SJCRH30 (cell line): ENCODE data around the gene CREB5. TPM values are rescaled to one million over a fixed set of nuclear protein-coding genes. Genes with fewer than 3 reads are reported as not detected.
A peak's percentile ranks its signal among the peaks of the same experiment; 100 is the strongest.

Experiments
- DNase-seq, 2 experiments: peaks; one replicate each; pipeline ENCODE4 v3.0.0-alpha.2; 2015 to 2020
- H3K27ac ChIP-seq: fragments of 250-450 bp; sonication (Bioruptor Pico); 2 replicates; pipeline ENCODE4 v1.5.1; 2020; ENCODE audit warnings: mild to moderate bottlenecking, moderate library complexity
- H3K27me3 ChIP-seq: fragments of 250-450 bp; sonication (Bioruptor Pico); 2 replicates; pipeline ENCODE4 v1.5.1; 2020; ENCODE audit warnings: mild to moderate bottlenecking, moderate library complexity
- H3K36me3 ChIP-seq: fragments of 250-450 bp; sonication (Bioruptor Pico); 2 replicates; pipeline ENCODE4 v1.5.1; 2020; ENCODE audit warnings: mild to moderate bottlenecking, moderate library complexity
- H3K4me1 ChIP-seq: fragments of 250-450 bp; sonication (Bioruptor Pico); 2 replicates; pipeline ENCODE4 v1.5.1; 2020; ENCODE audit warnings: mild to moderate bottlenecking, moderate library complexity
- H3K4me3 ChIP-seq: fragments of 250-450 bp; sonication (Bioruptor Pico); 2 replicates; pipeline ENCODE4 v1.5.1; 2020; ENCODE audit warnings: mild to moderate bottlenecking, moderate library complexity
- H3K9me3 ChIP-seq: fragments of 250-450 bp; sonication (Bioruptor Pico); replicated peaks from 2 replicates; pipeline ENCODE4 v1.5.1; 2020; ENCODE audit warnings: mild to moderate bottlenecking, moderate library complexity
- total RNA-seq: library from RNA; depleted of rRNA; stranded (reverse); fragments of >200 nt; shearing (Covaris generic); gene quantifications from 2 replicates; pipeline ENCODE4 v1.2.3, GENCODE V29; 2014

Gene CREB5
- total RNA-seq, 1 experiment from 2014 or later = 20.8 TPM

DNA sequence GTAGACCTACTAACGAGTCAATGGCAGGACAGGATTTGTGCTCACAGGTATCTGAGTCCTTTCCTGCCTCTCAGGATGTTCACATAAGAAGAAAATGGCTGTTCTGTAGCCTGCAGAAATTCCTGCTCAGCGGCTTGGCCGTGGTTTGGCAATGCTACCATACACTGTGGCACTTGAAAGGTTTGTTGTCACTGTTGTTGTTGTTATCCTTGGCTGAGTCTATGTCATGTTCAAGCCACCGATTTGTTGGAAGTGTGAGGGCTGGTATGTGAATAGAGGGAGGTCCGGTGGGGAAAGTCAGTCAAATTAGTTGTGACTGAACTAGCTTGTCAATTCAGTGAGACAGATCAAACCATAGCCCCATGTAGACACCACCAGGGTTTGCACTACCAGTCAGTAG lies 345.9 kb downstream of the CREB5 start:
- peaks cover 23% of the 10 kb centered on the region for H3K4me1 ChIP-seq
- H3K27ac ChIP-seq = no peak overlapping the region
- H3K9me3 ChIP-seq = no peaks in the 10 kb centered on the region
- DNase-seq = no peak
- H3K36me3 ChIP-seq = no peaks in the 10 kb centered on the region
- H3K4me3 ChIP-seq = no peak overlapping the region
- no peaks in the 10 kb centered on the region for H3K27me3 ChIP-seq

DNA sequence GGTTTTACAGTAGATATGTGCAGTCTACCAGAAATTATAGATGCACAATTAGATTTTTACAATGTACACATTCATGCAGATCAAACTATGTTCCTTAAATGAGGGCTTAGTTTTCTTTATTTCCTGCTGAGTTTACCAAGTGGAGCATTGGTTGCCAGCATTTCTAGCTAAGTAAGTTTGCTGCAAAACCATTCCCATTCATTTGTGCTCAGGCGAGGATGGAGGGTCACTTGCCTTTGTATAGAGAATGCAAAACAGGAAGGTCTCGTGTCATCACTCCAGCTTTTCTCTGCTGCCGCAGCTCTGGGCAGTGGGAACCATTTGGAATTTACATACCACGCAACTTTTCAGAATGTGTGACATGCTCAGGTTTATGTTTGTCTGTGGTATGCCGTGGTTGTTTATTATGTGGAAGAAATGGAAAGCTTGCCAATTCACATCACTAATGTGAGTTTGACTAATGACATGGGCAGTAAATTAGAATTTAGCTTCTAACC lies 347.2 kb downstream of the CREB5 start:
- Histone ChIP-seq H3K36me3 (no peaks in the 10 kb centered on the region), H3K27ac (no peak overlapping the region), H3K9me3 (no peaks in the 10 kb centered on the region), H3K4me1 (peaks cover 12% of the 10 kb centered on the region), H3K27me3 (no peaks in the 10 kb centered on the region), H3K4me3 (no peak overlapping the region)
- DNase-seq = no peak

DNA sequence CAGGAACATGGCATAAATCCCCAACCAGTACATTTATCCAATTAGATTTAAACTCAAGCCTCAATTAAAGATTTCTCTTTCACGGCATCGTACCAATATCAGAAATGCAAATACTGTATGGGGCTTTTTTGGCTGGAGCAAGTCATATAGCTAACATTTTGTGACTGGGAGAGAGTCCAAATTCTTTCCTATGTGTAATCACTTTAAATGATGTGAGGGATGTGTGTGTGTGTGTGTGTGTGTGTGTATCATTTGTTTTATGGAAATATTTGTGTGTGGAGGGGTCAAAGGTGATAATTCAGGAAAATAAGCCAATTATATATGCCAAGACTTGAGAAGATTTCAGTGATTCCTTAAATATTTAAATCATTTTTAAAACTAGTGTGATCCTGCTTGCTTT lies 349.2 kb downstream of the CREB5 start:
- DNase-seq = no peak

DNA sequence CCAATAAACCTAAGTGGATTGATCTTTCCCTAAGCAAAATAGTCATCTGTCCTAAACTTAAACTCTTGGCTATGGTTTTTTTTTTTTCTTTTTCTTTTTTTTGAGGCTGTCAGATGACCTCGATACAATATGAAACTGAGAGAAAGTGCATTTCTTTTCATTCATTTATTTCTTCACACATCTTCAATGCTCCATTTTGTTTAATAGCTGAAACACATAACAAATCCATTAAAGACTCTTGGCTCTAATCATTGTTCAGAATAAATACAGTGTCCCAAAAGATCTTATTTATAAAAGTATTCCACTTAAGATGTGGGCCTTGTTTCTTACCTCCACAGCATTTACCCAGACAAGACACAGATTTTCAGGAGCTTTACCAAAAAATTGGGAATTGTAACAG lies 350.3 kb downstream of the CREB5 start:
- Histone ChIP-seq H3K9me3 (0 out of 2 replicates have a peak, but pooled peaks cover 2% of the 10 kb centered on the region), H3K27me3 (no peaks in the 10 kb centered on the region)

More for the DNA sequence above, 349.2 kb downstream of the CREB5 start:
- H3K27ac ChIP-seq = no peak overlapping the region
- H3K4me3 ChIP-seq = no peak overlapping the region
- no peaks in the 10 kb centered on the region for H3K9me3 ChIP-seq
- H3K36me3 ChIP-seq = no peaks in the 10 kb centered on the region
- no peaks in the 10 kb centered on the region for H3K4me1 ChIP-seq
- no peaks in the 10 kb centered on the region for H3K27me3 ChIP-seq

DNA sequence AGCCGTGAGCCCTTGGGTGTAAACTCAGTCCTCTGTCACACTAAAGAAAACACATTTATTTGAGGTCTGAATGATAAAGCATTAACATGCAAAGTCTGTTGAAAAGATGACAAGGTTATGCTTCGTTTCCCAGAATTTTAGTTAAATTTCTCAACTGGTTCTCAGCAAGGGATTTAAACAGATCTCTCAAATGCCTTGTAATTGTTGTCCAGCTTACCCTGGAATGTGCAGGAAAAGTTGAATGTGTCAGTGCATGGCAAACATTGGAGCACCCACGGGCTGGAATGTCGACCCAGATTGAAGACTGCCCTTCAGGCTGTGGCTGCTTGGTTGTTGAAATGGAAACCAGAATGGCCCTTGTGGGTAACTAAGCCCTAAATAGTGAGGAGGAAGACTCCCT lies 354.0 kb downstream of the CREB5 start:
- Histone ChIP-seq H3K36me3 (no peaks in the 10 kb centered on the region), H3K27ac (no peak overlapping the region), H3K4me3 (no peak overlapping the region), H3K4me1 (no peaks in the 10 kb centered on the region), H3K27me3 (no peaks in the 10 kb centered on the region), H3K9me3 (0 out of 2 replicates have a peak, but pooled peaks cover 2% of the 10 kb centered on the region)
- no peak for DNase-seq

More for the DNA sequence above, 350.3 kb downstream of the CREB5 start:
- no peaks in the 10 kb centered on the region for H3K36me3 ChIP-seq
- H3K4me3 ChIP-seq = no peak overlapping the region
- H3K27ac ChIP-seq = no peak overlapping the region
- DNase-seq = no peak
- H3K4me1 ChIP-seq = no peaks in the 10 kb centered on the region

DNA sequence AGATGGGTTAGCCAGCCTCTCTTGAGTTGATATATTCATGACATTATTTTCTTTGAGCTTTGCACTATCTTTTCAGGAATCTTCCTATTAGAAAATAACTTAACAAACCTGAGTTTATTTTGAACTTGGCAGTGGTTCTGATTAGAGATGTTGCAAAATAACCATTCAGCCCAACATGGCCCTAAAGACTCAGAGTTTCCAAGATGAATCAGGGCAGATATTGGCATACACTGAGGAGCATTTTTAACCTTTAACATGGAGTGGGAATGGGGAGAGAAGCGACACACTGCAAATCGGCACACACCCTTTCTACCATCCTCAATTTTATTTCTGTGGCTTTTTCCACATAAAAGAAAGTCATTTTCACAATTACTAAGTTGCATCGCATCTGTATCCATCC lies 355.0 kb downstream of the CREB5 start:
- DNase-seq = no peak
- Histone ChIP-seq H3K4me1 (no peaks in the 10 kb centered on the region), H3K4me3 (no peak overlapping the region)

DNA sequence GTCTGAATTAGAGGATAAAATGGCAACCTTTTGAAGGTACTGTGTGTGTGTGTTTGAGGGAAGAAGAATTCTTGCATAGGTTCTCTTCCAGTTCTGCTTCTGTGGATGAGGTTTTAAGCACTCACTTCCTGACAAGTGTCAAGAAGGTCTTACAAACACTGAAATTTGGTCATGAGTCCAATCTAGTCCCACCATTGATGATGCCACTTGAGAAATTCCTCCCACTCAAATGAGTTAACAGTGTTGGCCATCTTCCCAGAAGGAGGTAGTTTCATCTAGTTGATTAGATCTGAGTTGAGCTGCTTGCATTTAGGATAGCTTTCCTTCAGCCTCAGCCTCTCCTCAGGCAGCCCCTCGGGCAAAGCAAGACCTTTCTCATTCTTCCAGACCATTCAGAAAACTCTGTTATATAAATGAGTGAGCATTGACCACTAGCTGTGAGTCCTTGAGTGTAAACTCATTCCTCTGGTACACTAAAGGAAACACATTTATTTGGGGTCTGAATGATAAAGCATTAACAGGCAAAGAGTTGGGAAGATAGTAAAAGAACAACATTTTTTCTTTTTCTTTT lies 356.3 kb downstream of the CREB5 start:
- DNase-seq = no peak
- Histone ChIP-seq H3K27me3 (no peaks in the 10 kb centered on the region), H3K9me3 (0 out of 2 replicates have a peak, but pooled peaks cover 2% of the 10 kb centered on the region), H3K4me1 (no peaks in the 10 kb centered on the region; the same call in 1 of the 2 replicates), H3K27ac (no peak overlapping the region), H3K4me3 (no peak overlapping the region), H3K36me3 (no peaks in the 10 kb centered on the region)

More for the DNA sequence above, 355.0 kb downstream of the CREB5 start:
- Histone ChIP-seq H3K27me3 (no peaks in the 10 kb centered on the region), H3K36me3 (no peaks in the 10 kb centered on the region), H3K27ac (no peak overlapping the region), H3K9me3 (0 out of 2 replicates have a peak, but pooled peaks cover 2% of the 10 kb centered on the region)

DNA sequence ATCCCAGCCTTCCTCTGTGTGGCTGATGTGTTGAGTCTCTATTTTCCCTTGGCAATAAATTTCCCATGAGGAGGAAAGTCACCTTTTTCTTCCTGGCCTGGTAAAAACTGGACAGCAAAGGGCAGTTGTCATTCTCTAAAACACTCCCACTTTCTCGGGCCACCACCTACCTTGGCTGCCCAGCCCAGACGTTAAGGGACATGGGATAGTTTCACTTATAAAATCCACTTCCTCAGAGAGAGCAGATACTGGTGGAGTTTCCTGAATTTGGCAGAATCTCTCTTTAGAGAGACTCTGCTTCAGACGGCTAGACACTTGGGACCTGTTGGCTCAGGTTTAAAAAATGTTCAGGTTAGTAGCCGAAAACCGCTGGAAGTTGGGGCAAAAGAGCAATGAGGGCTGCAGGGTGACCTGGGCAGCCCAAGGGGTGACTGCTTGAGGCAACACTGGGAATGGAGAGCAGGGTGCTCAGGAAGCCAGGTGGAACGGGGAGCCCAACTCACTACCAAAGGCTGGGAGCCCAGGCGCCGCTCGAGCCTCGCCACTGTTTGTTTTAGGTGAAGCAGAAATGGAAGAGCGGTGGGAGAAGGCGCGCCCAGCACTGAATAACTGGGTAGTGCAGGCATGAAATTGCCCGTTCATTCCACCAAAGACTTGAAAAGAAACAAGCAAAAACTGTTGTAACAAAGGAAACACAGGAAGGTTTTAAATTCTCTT lies 359.7 kb downstream of the CREB5 start:
- no peaks in the 10 kb centered on the region for H3K36me3 ChIP-seq
- 0 out of 2 replicates have a peak, but pooled peaks cover 8% of the 10 kb centered on the region for H3K9me3 ChIP-seq
- H3K27ac ChIP-seq = no peak overlapping the region
- H3K27me3 ChIP-seq = no peaks in the 10 kb centered on the region
- peaks cover 12% of the 10 kb centered on the region for H3K4me1 ChIP-seq
- no peak for DNase-seq
- H3K4me3 ChIP-seq = no peak overlapping the region

DNA sequence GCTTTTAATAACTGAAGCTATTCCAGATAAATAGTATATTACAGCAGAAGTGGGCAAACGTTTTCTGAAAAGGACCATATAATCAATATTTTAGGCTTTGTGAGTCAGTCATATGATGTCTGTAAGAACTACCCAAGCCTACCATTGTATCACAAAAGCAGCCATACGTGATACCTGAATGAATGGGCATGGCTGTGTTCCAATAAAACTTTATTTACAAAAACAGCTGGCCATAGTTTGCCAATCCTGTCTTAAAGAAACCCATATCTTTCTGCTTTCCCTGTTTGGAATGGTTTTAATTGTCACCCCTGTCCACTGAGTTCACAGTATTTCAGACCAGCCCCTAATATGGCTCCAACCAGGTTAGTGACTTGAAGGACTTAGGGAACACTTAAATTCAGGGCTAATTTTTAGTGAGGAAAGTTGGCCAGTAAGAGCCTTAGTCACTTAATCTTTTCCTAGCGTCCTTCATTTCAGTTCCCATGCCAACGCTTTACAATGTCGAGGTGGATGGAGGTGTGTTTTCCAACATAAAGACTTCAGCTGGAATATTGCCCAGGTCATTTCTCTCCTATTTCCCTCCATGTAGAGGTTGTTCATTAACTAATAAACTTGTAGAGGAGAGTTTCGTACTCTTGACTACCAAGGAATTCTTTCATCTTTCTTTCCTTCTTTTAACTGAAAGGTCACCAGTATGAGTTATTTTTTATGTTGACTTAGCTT lies 361.3 kb downstream of the CREB5 start:
- Histone ChIP-seq H3K4me3 (no peak overlapping the region), H3K27ac (no peak overlapping the region), H3K27me3 (no peaks in the 10 kb centered on the region), H3K36me3 (no peaks in the 10 kb centered on the region), H3K9me3 (0 out of 2 replicates have a peak, but pooled peaks cover 6% of the 10 kb centered on the region), H3K4me1 (peaks cover 12% of the 10 kb centered on the region)
- DNase-seq = no peak

DNA sequence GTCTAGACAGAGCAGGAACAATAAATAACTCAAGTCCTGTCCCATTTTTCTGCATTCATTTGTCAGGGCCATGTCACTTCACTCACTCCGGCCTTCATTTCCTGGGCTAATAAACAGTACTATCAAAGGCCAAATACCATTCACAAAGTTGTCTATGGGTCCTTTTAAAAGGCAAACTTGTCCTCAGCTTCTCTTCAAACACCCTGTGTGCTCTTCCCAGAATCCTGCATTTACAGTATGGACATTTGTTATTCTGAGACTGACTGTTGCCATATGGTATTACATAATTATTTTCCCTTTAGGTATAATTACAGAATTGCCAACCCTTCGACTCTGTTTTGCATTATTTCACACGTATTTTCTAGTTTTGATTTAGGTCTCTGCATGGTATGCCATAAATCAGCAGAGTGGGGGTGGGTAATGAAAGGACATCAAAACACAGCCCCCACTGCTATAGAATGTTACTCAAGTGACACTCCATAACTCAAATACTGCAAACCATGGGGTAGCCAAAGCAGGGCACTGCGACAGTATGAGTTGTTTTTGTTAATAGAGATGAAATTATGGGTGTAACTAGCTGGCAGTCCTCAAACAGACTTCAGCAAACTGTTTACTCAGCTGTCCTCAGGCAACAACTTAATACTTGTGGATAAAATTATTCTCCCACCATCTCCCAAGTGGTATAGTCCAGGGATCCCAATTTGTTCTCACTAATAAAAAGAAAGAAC lies 362.1 kb downstream of the CREB5 start:
- Histone ChIP-seq H3K27me3 (no peaks in the 10 kb centered on the region), H3K9me3 (0 out of 2 replicates have a peak, but pooled peaks cover 6% of the 10 kb centered on the region), H3K36me3 (no peaks in the 10 kb centered on the region), H3K27ac (no peak overlapping the region), H3K4me1 (peaks cover 12% of the 10 kb centered on the region), H3K4me3 (no peak overlapping the region)
- DNase-seq = peak in 1 of 2 experiments; percentile 57

DNA sequence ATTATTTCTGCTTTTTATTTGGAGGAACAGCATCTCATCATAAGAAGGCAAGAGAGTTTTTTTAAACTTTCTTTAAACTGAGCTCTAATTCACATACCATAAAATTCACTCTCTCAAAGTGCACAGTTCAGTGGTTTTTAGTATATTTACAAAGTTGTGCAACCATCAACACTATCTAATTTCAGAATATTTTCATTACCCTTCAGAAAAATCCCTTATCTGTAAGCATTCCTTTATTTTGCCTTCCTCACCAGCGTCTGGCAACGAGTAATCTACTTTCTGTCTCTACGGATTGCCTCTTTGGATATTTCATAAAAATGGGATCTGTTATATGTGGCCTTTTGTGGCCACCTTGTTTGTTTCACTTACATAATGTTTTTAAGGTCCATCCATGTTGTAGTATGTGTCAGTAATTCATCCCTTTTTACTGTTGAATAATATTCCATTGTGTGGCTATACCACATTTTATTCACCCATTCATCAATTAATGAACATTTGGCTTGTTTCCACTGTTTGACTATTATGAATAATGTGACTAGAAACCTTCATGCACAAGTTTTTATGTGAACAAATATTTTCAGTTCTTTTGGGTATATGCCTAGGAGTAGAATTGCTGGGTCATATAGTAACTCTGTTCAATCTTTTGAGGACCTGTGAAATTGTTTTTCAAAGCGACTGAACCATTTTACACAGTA lies 364.3 kb downstream of the CREB5 start:
- Histone ChIP-seq H3K4me3 (no peak overlapping the region), H3K27me3 (no peaks in the 10 kb centered on the region), H3K36me3 (no peaks in the 10 kb centered on the region), H3K9me3 (0 out of 2 replicates have a peak, but pooled peaks cover 6% of the 10 kb centered on the region), H3K27ac (no peak overlapping the region), H3K4me1 (peaks cover 12% of the 10 kb centered on the region)
- DNase-seq = no peak

DNA sequence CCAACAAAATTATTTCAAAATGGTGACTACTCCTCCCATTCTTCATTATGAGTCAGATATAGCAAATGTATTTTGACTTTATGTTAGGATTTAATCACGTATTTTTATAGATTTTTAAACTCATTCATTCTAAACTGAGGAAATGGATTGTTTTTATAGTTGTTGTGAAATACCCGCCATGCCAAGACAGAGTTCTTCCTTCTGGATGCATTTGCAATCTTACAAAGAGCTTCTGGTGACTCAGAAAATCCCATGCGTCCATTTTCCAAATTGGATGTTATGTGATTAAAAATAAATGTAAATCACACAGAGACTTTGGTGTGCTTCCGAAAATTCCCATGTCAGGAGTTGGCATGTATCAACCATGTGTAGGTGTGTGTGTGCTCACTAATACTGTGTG lies 366.5 kb downstream of the CREB5 start:
- Histone ChIP-seq H3K36me3 (no peaks in the 10 kb centered on the region), H3K27me3 (no peaks in the 10 kb centered on the region), H3K27ac (no peak overlapping the region), H3K9me3 (0 out of 2 replicates have a peak, but pooled peaks cover 6% of the 10 kb centered on the region), H3K4me3 (no peak overlapping the region), H3K4me1 (peaks cover 18% of the 10 kb centered on the region)
- DNase-seq = no peak

DNA sequence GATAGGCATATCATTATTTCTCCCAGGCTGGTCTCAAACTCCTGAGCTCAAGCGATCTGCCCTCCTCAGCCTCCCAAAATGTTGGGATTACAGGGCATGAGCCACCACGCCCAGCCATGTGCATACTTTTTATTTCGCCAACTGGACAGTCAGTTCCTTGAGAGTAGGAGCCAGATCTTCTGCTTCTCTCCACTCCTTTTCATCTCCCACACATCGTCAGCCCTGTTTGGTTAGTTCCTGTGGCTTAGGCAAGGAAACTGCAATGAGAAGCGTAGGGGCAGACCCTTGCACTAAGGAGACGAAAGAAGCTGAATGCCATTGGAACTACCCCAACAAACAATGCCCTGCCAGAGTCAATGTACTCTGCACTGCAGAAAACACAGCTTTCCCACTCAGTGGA lies 367.6 kb downstream of the CREB5 start:
- Histone ChIP-seq H3K27me3 (no peaks in the 10 kb centered on the region), H3K4me1 (peaks cover 14% of the 10 kb centered on the region), H3K27ac (no peak overlapping the region), H3K4me3 (no peak overlapping the region), H3K36me3 (no peaks in the 10 kb centered on the region), H3K9me3 (0 out of 2 replicates have a peak, but pooled peaks cover 6% of the 10 kb centered on the region)
- DNase-seq = no peak

DNA sequence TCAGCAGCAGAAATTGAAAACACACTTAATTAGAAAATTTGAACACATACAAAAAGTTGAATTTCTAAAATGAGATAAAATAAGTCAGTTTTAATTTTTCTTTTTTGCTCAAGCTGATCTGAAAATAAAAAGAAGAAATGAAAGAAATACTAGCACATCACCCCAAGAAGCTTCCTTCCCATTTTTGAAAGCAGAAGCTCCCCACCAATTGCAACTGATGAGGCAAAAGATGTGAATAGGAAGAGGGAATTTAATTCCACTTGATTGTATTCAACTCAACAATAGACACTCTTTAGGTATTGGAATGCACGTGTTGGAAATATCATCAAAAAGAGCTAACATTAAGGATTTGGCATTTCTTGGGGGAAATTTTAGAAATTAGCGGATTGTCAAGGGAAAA lies 370.0 kb downstream of the CREB5 start:
- H3K27ac ChIP-seq = no peak overlapping the region
- H3K4me1 ChIP-seq = peaks cover 17% of the 10 kb centered on the region
- no peaks in the 10 kb centered on the region for H3K9me3 ChIP-seq

More for the DNA sequence above, 370.0 kb downstream of the CREB5 start:
- DNase-seq = no peak
- Histone ChIP-seq H3K4me3 (no peak overlapping the region), H3K36me3 (no peaks in the 10 kb centered on the region), H3K27me3 (no peaks in the 10 kb centered on the region)
